GM12891 (cell line): ENCODE data around the gene CD151.

Experiments used
- POLR2A ChIP-seq: IDR thresholded peaks from 2 replicates; pipeline ENCODE4 v1.6.1; 2011; ENCODE audit warnings: low read depth, low read length, control low read depth
- POLR2AphosphoS5 ChIP-seq: IDR thresholded peaks from 2 replicates; pipeline ENCODE4 v1.6.1; 2011; ENCODE audit warnings: low read depth, low read length, control low read depth
- POU2F2 ChIP-seq: IDR thresholded peaks from 2 replicates; pipeline ENCODE4 v1.6.1; 2011; ENCODE audit warnings: low read depth, mild to moderate bottlenecking, control low read depth, low read length, moderate library complexity
- SPI1 ChIP-seq: IDR thresholded peaks from 2 replicates; pipeline ENCODE4 v1.6.1; 2011; ENCODE audit warnings: low read depth, low read length, control low read depth
- TAF1 ChIP-seq: IDR thresholded peaks from 2 replicates; pipeline ENCODE4 v1.6.1; 2011; ENCODE audit warnings: low read depth, low read length, control low read depth

- no peak for TF ChIP-seq POLR2A
- TF ChIP-seq TAF1 = no peak
- TF ChIP-seq SPI1 = no peak
- no peak for TF ChIP-seq POU2F2
- TF ChIP-seq POLR2AphosphoS5 = no peak; the same call in 1 of the 2 replicates
Observed at GRCh38 chr11:858762-859339, 26.1 kb downstream of the CD151 start.
